B cell (primary cell): Measurements from ENCODE around the gene MYT1. TPM values are rescaled to one million over a fixed set of nuclear protein-coding genes. Genes with fewer than 3 reads are reported as not detected.

Source experiments
- ATAC-seq: fragments of 200-7000 bp; cut with Tn5 transposase; one replicate; pipeline ENCODE4 v1.10.0; 2021; ENCODE audit warnings: low read depth, mild to moderate bottlenecking, moderate number of reproducible peaks, moderate library complexity
- CTCF ChIA-PET: fragments of 350-600 bp; sonication (Branson Sonifier 250); formaldehyde crosslinking; loops from one replicate; lab custom pipeline; 2021; ENCODE audit warnings: antibody characterized with exemption, inconsistent platforms; lab: Charles Lee
- POLR2A ChIA-PET: fragments of 350-600 bp; sonication (Branson Sonifier 250); formaldehyde crosslinking; loops from one replicate; lab custom pipeline; 2021; ENCODE audit warnings: antibody characterized with exemption; lab: Charles Lee
- DNase-seq: peaks from one replicate; pipeline ENCODE4 v3.0.0; 2013
- H2AFZ ChIP-seq: 2 replicates; pipeline ENCODE4 v1.6.1; 2012; ENCODE audit warnings: mild to moderate bottlenecking, low read depth, low read length; ENCODE audit not compliant: insufficient read depth, poor library complexity, severe bottlenecking
- H3K27ac ChIP-seq, 2 donors: 1 replicate in 1 of 2; 2 replicates in 1 of 2; pipeline ENCODE4 v1.5.1; 2012 to 2013; ENCODE audit warnings: low read length in 2 of 2, mild to moderate bottlenecking in 2 of 2, moderate library complexity in 1 of 2
- H3K27me3 ChIP-seq, 4 experiments: fragments of 200-600 bp in 1 of 4; sonication (generic) in 1 of 4; replicated peaks in 1 of 4; 1 replicate in 2 of 4; 2 replicates in 2 of 4; pipeline versions ENCODE4 v1.6.1 to v1.7.0; 2013 to 2016; ENCODE audit warnings: low read length in 3 of 4, mild to moderate bottlenecking in 2 of 4, mixed read lengths in 1 of 4, moderate library complexity in 1 of 4; ENCODE audit not compliant: insufficient read depth in 4 of 4, control insufficient read depth in 3 of 4; ENCODE audit errors: control extremely low read depth in 1 of 4
- H3K36me3 ChIP-seq, 2 experiments: replicated peaks in 1 of 2; 1 replicate in 1 of 2; 2 replicates in 1 of 2; pipeline versions ENCODE4 v1.6.1 to v1.7.1; 2013; ENCODE audit warnings: low read length in 1 of 2; ENCODE audit not compliant: insufficient read depth in 2 of 2, control insufficient read depth in 1 of 2; ENCODE audit errors: control extremely low read depth in 1 of 2, extremely low read depth in 1 of 2
- H3K4me1 ChIP-seq, 2 donors: fragments of 200-600 bp in 1 of 2; sonication (generic) in 1 of 2; 1 replicate in 1 of 2; 2 replicates in 1 of 2; pipeline versions ENCODE4 v1.5.1 to v1.6.1; 2013 to 2017; ENCODE audit warnings: low read length in 2 of 2; ENCODE audit not compliant: control insufficient read depth in 2 of 2, insufficient read depth in 2 of 2
- H3K4me2 ChIP-seq: replicated peaks from 2 replicates; pipeline ENCODE3; 2012; ENCODE audit warnings: mild to moderate bottlenecking, low read depth, low read length; ENCODE audit not compliant: poor library complexity, severe bottlenecking
- H3K4me3 ChIP-seq, 5 experiments: fragments of 200-600 bp in 1 of 5; sonication (generic) in 1 of 5; 1 replicate in 3 of 5; 2 replicates in 2 of 5; pipeline versions ENCODE4 v1.5.1 to v1.7.0; 2011 to 2016; ENCODE audit warnings: low read length in 4 of 5, mild to moderate bottlenecking in 4 of 5, low read depth in 2 of 5, control low read depth in 1 of 5, moderate library complexity in 1 of 5; ENCODE audit not compliant: insufficient read depth in 1 of 5; ENCODE audit errors: control extremely low read depth in 1 of 5, extremely low read depth in 1 of 5
- H3K79me2 ChIP-seq: fragments of 200-600 bp; sonication (generic); one replicate; pipeline ENCODE4 v1.6.0; 2016; ENCODE audit warnings: low read length; ENCODE audit not compliant: control insufficient read depth, insufficient read depth
- H3K9ac ChIP-seq: fragments of 200-600 bp; sonication (generic); 2 replicates; pipeline ENCODE4 v1.6.1; 2017; ENCODE audit warnings: mild to moderate bottlenecking, low read length, moderate library complexity
- H3K9me3 ChIP-seq, 3 donors: one replicate each; pipeline versions ENCODE4 v1.6.1 to v1.7.1; 2013; ENCODE audit warnings: low read length in 2 of 3; ENCODE audit not compliant: control insufficient read depth in 2 of 3, insufficient read depth in 1 of 3; ENCODE audit errors: control extremely low read depth in 1 of 3
- H4K20me1 ChIP-seq: 2 replicates; pipeline ENCODE4 v1.6.0; 2012; ENCODE audit warnings: mild to moderate bottlenecking, low read length; ENCODE audit not compliant: insufficient read depth, control insufficient read depth, poor library complexity, severe bottlenecking
- H3K27ac Mint-ChIP-seq: one replicate; pipeline ENCODE4 v1.8.0; 2021; ENCODE audit warnings: mixed read lengths
- H3K27me3 Mint-ChIP-seq: one replicate; pipeline ENCODE4 v1.8.0; 2021; ENCODE audit warnings: mixed read lengths
- H3K4me1 Mint-ChIP-seq: one replicate; pipeline ENCODE4 v1.8.0; 2021; ENCODE audit warnings: mixed read lengths
- H3K4me3 Mint-ChIP-seq: one replicate; pipeline ENCODE4 v1.8.0; 2021; ENCODE audit warnings: mixed read lengths
- H3K9me3 Mint-ChIP-seq: one replicate; pipeline ENCODE4 v1.8.0; 2022; ENCODE audit warnings: mixed read lengths; ENCODE audit not compliant: insufficient read depth
- CTCF ChIP-seq: fragments of 200-600 bp; IDR thresholded peaks from one replicate; pipeline ENCODE4 v1.8.0; 2022; ENCODE audit warnings: antibody characterized with exemption, mild to moderate bottlenecking
- EZH2 ChIP-seq: IDR thresholded peaks from 2 replicates; pipeline ENCODE4 v1.6.1; 2012; ENCODE audit warnings: borderline replicate concordance, low read depth, mild to moderate bottlenecking, moderate library complexity, low read length; ENCODE audit not compliant: insufficient read depth, poor library complexity, severe bottlenecking
- WGBS: methylation state at CpG from one replicate; pipeline ENCODE4 v1.1.5; 2013; ENCODE audit warnings: missing lambda C conversion rate; ENCODE audit not compliant: insufficient coverage; 5-methylcytosine and 5-hydroxymethylcytosine counted together
- intact Hi-C: fragments of 100-400 bp; cut with micrococcal nuclease; formaldehyde crosslinking; loops from one replicate; pipeline ENCODE4 v1.10.0; 2022
- polyA plus RNA-seq: library from polyadenylated mRNA; depleted of rRNA; stranded (reverse); fragments of >200 nt; gene quantifications from 2 replicates; pipeline ENCODE4 v1.2.3, GENCODE V29; 2012
- total RNA-seq, 2 donors: library from RNA; stranded (reverse); fragments of 120-200 nt in 1 of 2; gene quantifications; 1 replicate in 1 of 2; 2 replicates in 1 of 2; pipeline versions ENCODE4 v1.2.3 to v1.2.4, GENCODE V29; 2013 to 2022

MYT1 gene
- total and polyA plus RNA-seq, 2 donors (not counting 1 experiment from before 2014, with no cell fraction given): 0.49 to 42.2 TPM

- H3K27ac Mint-ChIP-seq: no peak overlapping the region
- 97% methylated on average over 21 of the region's 21 CpGs for WGBS
These were observed 48.2 kb upstream of the MYT1 start for GRCh38 chr20:64116016-64116415.

More at GRCh38 chr20:64116016-64116415, 48.2 kb upstream of the MYT1 start:
- Histone ChIP-seq H3K27me3 (no peaks in the 10 kb centered on the region), H3K36me3 (no peaks in the 10 kb centered on the region), H3K4me1 (peaks cover 4 to 24% of the 10 kb centered on the region in 2 donors), H3K79me2 (no peaks in the 10 kb centered on the region), H3K9me3 (no peaks in the 10 kb centered on the region), H3K27ac (no peak overlapping the region), H3K9ac (no peak overlapping the region), H3K4me3 (no peak overlapping the region), H4K20me1 (no peaks in the 10 kb centered on the region), H2AFZ (no peak overlapping the region), H3K4me2 (no peak overlapping the region)
- ChIA-PET CTCF (interaction anchor here (1.4 to 9.2 kb wide), 3 partner anchors 15 to 74 kb away, joined by 3 to 220 read pairs (median 19); partner anchors contain the start of genes LKAAEAR1, OPRL1 and RGS19), POLR2A (no interaction called here)
- Mint-ChIP-seq H3K4me1 (peaks cover 19% of the 10 kb centered on the region), H3K27me3 (no peaks in the 10 kb centered on the region), H3K9me3 (no peaks in the 10 kb centered on the region), H3K4me3 (no peak overlapping the region)
- intact Hi-C loops: no loop called here
- DNase-seq: no peak
- no peak for ATAC-seq
- TF ChIP-seq EZH2: no peak
- TF ChIP-seq CTCF: no peak
